Fibroblast of lung (primary cell): ENCODE results near the gene UBE2N. TPM values are rescaled to one million over a fixed set of nuclear protein-coding genes. Genes with fewer than 3 reads are reported as not detected.
"Not testable (repeated sequence)": the region's sequence is repeated elsewhere in the genome, so short reads cannot be mapped to it uniquely, and the experiment has no call there.

Experiments
- DNase-seq, 2 donors: peaks; one replicate each; pipeline versions ENCODE4 v3.0.0 to v3.0.0-alpha.2; 2010; ENCODE audit warnings: low read depth in 2 of 2
- H2AFZ ChIP-seq: 2 replicates; pipeline ENCODE4 v1.5.1; 2012; ENCODE audit warnings: low read length, control low read depth, inconsistent platforms
- H3K27ac ChIP-seq: 2 replicates; pipeline ENCODE4 v1.5.1; 2011; ENCODE audit warnings: low read length, control low read depth; ENCODE audit not compliant: insufficient read depth
- H3K27me3 ChIP-seq: 2 replicates; pipeline ENCODE4 v1.5.1; 2011; ENCODE audit warnings: mild to moderate bottlenecking, low read length; ENCODE audit not compliant: control insufficient read depth, insufficient read depth
- H3K36me3 ChIP-seq: 2 replicates; pipeline ENCODE4 v1.5.1; 2011; ENCODE audit warnings: low read length; ENCODE audit not compliant: control insufficient read depth, insufficient read depth
- H3K4me1 ChIP-seq: 2 replicates; pipeline ENCODE4 v1.5.1; 2011; ENCODE audit warnings: low read length; ENCODE audit not compliant: control insufficient read depth, insufficient read depth; ENCODE audit errors: extremely low read depth
- H3K4me2 ChIP-seq: 2 replicates; pipeline ENCODE4 v1.5.1; 2011; ENCODE audit warnings: low read length, control low read depth; ENCODE audit not compliant: insufficient read depth; ENCODE audit errors: extremely low read depth
- H3K4me3 ChIP-seq, 4 experiments: fragments of 200-600 bp in 1 of 4; sonication (generic) in 1 of 4; replicated peaks in 1 of 4; 2 replicates each; pipeline ENCODE4 v1.5.1; 2011 to 2016; ENCODE audit warnings: low read length in 4 of 4, low read depth in 3 of 4, mild to moderate bottlenecking in 3 of 4, control low read depth in 2 of 4, inconsistent platforms in 1 of 4, mixed read lengths in 1 of 4; ENCODE audit not compliant: insufficient read depth in 1 of 4; ENCODE audit errors: control extremely low read depth in 1 of 4
- H3K79me2 ChIP-seq: 2 replicates; pipeline ENCODE4 v1.5.1; 2012; ENCODE audit warnings: mild to moderate bottlenecking, low read length, inconsistent platforms; ENCODE audit not compliant: control insufficient read depth, insufficient read depth
- H3K9ac ChIP-seq: 2 replicates; pipeline ENCODE4 v1.5.1; 2011; ENCODE audit warnings: mild to moderate bottlenecking, low read length, control low read depth; ENCODE audit not compliant: insufficient read depth
- H3K9me3 ChIP-seq: 2 replicates; pipeline ENCODE4 v1.5.1; 2012; ENCODE audit warnings: low read depth, low read length; ENCODE audit not compliant: control insufficient read depth, insufficient read depth
- H4K20me1 ChIP-seq: 2 replicates; pipeline ENCODE4 v1.5.1; 2011; ENCODE audit warnings: low read length; ENCODE audit not compliant: control insufficient read depth, insufficient read depth; ENCODE audit errors: extremely low read depth
- CTCF ChIP-seq, 2 donors: IDR thresholded peaks in 1 of 2; conservative IDR thresholded peaks in 1 of 2; 1 replicate in 1 of 2; 2 replicates in 1 of 2; pipeline ENCODE4 v1.5.1; 2011 to 2012; ENCODE audit warnings: low read length in 2 of 2, control low read depth in 1 of 2, inconsistent platforms in 1 of 2, low read depth in 1 of 2, mild to moderate bottlenecking in 1 of 2
- EZH2 ChIP-seq: IDR thresholded peaks from 2 replicates; pipeline ENCODE4 v1.5.1; 2012; ENCODE audit warnings: low read length, control low read depth, mild to moderate bottlenecking; ENCODE audit errors: missing control alignments
- polyA plus RNA-seq, 2 donors: library from polyadenylated mRNA; depleted of rRNA in 1 of 2; stranded (reverse) in 1 of 2; unstranded in 1 of 2; fragments of >200 nt; gene quantifications; 2 replicates each; pipeline ENCODE4 v1.2.1, GENCODE V29; 2011 to 2012; ENCODE audit warnings: missing spikeins in 1 of 2
- total RNA-seq: library from RNA; depleted of rRNA; stranded (reverse); fragments of >200 nt; gene quantifications from 2 replicates; pipeline ENCODE4 v1.2.1, GENCODE V29; 2014

UBE2N gene
- total and polyA plus RNA-seq, 2 donors (not counting 1 experiment from before 2014, with no cell fraction given): 115 to 149 TPM

- Histone ChIP-seq H3K4me3 (peak overlapping the region in 1 of 4 experiments; percentile 11), H4K20me1 (peaks cover 2% of the 10 kb centered on the region), H3K9ac (no peak overlapping the region), H3K36me3 (no peaks in the 10 kb centered on the region), H3K4me1 (no peaks in the 10 kb centered on the region), H3K27me3 (no peaks in the 10 kb centered on the region), H3K79me2 (peaks cover 85% of the 10 kb centered on the region), H3K27ac (no peak overlapping the region), H3K9me3 (no peaks in the 10 kb centered on the region), H3K4me2 (no peak overlapping the region), H2AFZ (no peak overlapping the region)
- DNase-seq: peak; percentile 49 to 85
- TF ChIP-seq CTCF (conservative IDR thresholded peaks at IDR 0.05 in 1 of 2, IDR thresholded peaks at IDR 0.05 in 1 of 2; ENCODE audit: low read depth in 1 of 2, low read length in 2 of 2) (no peak), EZH2 (no peak)
These were observed 54.0 kb downstream of the UBE2N start for GRCh38 chr12:93387780-93388179.

- H3K4me1 ChIP-seq, H3K9me3 ChIP-seq, DNase-seq, H3K27ac ChIP-seq, H2AFZ ChIP-seq, H4K20me1 ChIP-seq, H3K27me3 ChIP-seq, H3K9ac ChIP-seq, H3K36me3 ChIP-seq: not testable (repeated sequence)
- Histone ChIP-seq H3K4me3 (peak overlapping the region in 3 of 4 experiments; percentile 92 to 97 (median 95)), H3K79me2 (peaks cover 83% of the 10 kb centered on the region), H3K4me2 (peak overlapping the region; percentile 77)
These were observed 59.7 kb downstream of the UBE2N start for GRCh38 chr12:93381976-93382437.

- no peaks in the 10 kb centered on the region for H3K36me3 ChIP-seq
- H3K9ac ChIP-seq: no peak overlapping the region
- H3K27me3 ChIP-seq: no peaks in the 10 kb centered on the region
- peak; percentile 21 to 23 for DNase-seq
- H3K4me1 ChIP-seq: peaks cover 4% of the 10 kb centered on the region
- H2AFZ ChIP-seq: no peak overlapping the region
- H4K20me1 ChIP-seq: no peaks in the 10 kb centered on the region
- peak overlapping the region; percentile 27 to 97 (median 94) for H3K4me3 ChIP-seq
- H3K79me2 ChIP-seq: peaks cover 78% of the 10 kb centered on the region
- H3K27ac ChIP-seq: no peak overlapping the region
- H3K9me3 ChIP-seq: no peaks in the 10 kb centered on the region
- TF ChIP-seq EZH2: no peak
- no peak for TF ChIP-seq CTCF (conservative IDR thresholded peaks at IDR 0.05 in 1 of 2, IDR thresholded peaks at IDR 0.05 in 1 of 2; ENCODE audit: low read depth in 1 of 2, low read length in 2 of 2)
- H3K4me2 ChIP-seq: peak overlapping the region; percentile 77
These were observed 60.4 kb downstream of the UBE2N start for GRCh38 chr12:93381161-93381975.
